HG03196 (cell line): Measurements from ENCODE around the gene FXYD5.
"Not testable (repeated sequence)": the region's sequence is repeated elsewhere in the genome, so short reads cannot be mapped to it uniquely, and the experiment has no call there.

Experiments used
- ATAC-seq: cut with Tn5 transposase; IDR thresholded peaks from one replicate; pipeline ENCODE4 v1.9.1; 2021; ENCODE audit not compliant: unreplicated experiment

The FXYD5 gene

DNA sequence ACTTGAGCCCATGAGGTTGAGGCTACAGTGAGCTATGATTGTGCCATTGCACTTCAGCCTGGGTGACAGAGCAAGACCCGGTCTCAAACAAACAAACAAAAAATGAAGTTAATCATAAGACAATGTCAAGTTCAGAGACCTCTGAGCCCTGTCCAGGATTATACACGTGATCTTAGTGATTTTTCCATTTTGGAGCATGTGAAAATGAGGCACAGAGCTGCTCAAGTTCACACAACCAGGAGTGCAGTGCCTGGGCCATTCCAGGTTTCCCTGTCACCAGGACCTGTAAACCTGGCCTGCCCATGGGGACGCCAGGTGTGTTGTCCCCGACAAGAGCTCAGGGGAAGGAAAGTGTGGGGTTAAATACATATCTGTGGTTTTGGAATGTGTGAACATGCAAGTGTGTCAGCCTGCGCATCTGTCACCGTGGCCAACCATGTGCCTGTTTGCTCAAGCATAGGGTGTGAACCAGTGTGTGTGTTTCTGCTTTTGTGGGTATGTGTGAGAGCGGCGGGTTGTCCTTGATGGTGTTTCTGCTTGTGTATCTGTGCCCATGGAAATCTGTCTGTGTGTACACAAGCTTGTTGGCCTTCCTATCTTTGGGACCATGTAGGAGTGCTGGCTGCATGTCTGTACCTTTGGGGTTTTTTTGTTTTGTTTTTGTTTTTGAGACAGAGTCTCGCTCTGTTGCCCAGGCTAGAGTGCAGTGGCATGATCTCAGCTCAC, 17.4 kb upstream of the FXYD5 start:
- no peak for ATAC-seq

DNA sequence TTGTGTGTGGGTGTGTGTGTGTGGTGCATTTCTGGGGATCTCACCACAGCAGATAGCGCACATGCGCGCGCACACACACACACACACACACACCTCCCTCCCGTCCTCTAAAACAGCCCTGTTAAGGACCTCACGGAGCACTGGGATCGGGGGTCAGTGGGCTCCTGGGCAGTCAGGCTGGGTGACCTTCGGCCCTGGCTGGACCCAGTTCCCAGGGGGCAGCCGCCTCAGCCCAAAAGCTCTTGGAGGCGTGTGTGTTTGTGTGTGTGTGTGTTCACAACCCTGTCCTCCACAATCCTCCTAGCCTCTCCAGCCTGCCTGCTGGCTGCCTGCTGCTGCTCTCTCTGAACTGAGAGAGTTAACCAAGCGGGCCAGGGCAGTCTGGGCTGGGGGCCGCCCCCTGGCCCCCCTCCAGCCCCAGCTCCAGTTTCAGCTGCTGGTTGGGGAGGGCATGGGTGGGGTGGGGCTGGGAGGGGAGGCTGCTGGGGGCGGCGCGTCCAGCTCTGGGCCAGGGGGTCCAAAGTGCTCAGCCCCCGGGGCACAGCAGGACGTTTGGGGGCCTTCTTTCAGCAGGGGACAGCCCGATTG, 16.1 kb upstream of the FXYD5 start, which contains the start of gene FXYD1:
Gene FXYD1, plus strand, starts transcription at position 520 of the 588 bp plus-strand sequence. CDS start 1,256 bp downstream, outside the sequence.
- no peak for ATAC-seq

- no peak for ATAC-seq
Observed at GRCh38 chr19:35140207-35140961, 14.2 kb upstream of the FXYD5 start.

GRCh38 chr19:35140962-35141836, 13.3 kb upstream of the FXYD5 start:
- ATAC-seq, result peak; percentile 41

DNA sequence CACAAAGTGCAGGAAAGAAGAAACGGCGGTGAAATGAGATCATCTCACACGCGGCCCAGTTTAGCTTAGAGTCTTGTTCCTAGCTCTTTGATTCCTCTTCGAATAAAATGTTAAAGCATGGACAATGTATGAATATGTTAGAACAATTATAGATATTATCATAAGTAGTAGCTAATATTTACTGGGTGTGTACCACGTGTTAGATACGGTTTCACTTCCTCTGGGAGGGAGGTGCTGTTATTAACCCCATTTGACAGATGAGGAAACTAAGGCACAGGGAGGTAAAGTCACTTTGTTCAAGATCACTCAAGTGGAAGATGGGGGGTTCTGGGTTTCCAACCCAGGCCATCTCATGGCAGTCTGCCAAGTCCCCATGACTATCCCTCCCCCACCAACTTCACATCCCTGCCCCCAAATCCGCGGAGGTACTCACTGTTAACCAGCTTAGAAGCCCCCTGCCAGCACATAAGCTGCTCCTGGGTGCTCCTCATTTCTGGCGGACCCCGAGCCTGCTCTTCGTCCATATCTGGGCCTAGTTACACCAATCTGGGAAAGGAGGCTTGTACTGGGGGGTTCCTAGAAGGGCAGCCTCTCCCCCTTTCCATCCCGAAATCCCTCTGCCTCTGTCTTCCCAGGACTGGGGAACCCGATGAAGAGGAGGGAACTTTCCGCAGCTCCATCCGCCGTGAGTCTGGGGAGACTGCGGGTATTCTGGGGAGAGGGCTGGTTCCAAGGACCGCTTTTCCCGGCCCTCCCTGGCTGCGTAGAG, 12.5 kb upstream of the FXYD5 start:
- ATAC-seq, result no peak

- ATAC-seq, result no peak
Observed at GRCh38 chr19:35142606-35143230, 11.8 kb upstream of the FXYD5 start.

DNA sequence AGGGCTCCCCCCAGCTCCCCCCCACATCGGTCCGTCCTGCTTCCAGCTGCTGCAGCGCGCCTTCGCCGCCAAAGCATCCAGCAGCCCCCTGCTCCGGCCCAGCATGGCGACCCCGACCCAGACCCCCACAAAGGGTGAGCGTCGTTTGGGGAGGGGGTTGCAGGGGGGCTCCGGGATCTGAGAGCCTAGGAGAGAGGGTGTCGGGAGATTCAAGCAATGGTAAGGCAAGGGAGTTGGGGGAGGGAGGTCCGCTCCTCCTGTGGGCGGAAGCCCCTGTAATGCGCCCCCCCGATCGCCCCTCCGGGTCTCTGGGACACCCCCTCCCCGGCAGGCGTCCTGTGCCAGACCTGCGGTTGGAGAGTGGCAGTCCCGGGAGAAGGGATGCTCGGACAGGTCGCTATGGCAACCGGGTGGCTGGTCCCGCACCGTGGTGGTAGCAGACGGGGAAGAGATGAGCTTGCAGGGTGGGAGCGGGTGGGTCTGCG, 11.3 kb upstream of the FXYD5 start, which contains the start of gene FXYD7:
Gene FXYD7, plus strand, starts transcription at position 25 of the 485 bp plus-strand sequence. Its CDS starts 79 bp downstream, at position 104.
- ATAC-seq, result no peak

- ATAC-seq, result no peak
Observed at GRCh38 chr19:35143818-35144217, 10.7 kb upstream of the FXYD5 start.

DNA sequence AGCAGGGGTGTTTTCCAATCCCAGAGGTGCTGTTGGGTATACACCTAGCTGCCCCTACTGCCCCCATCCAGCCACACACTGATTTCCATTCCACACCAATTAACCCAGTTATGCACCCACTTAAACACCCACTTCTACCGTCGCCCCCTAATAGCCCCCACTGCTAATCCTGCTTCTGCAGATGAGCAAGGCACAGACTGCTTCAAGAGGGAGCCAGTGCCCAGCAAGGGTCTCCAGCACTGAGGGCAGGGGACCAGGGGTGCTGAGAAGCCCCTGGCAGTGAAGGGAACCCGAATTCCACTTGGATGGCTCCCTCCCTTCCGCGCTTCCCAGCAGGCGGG, 10.3 kb upstream of the FXYD5 start:
- no peak for ATAC-seq

DNA sequence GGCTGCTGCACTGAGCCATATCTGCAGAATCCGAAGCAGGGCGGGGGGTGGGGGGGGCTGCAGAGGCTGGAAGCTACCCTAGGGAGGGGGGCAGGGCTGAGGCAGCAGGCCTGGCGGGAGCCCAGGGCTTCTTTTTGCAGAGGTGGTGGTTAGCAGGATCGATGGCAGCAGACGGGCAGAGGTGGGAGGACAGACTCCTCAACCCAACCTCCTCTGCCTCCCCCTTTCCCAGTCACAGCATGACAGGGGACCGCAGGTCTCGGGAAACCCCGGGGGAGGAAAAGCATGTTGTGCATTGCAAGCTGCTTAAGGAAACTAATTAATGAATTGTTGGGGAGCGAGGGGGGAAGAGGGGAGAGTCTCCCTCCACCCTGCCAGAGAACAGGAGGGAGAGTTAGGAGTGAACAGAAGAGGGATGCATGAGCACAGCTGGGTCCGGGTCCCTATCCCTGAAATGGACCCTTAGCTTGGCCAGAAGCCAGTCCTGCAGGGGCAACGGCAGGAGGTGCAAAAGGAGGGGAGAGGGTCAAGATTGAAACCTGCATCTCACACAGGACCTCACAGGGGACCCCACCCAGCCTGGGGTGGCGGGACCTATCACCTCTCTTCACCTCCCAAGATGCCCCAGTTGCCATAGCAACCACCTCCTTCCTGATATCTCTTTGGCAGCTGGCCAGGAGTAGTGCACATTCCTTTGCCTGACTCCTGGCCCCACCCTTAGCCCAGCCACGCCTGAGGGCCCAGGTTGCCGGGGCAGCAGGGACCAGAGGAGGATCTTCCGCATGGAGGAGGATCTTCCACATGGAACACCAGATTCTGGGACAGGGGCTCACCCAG, 9.7 kb upstream of the FXYD5 start:
- no peak for ATAC-seq

- ATAC-seq, result no peak
Observed at GRCh38 chr19:35146746-35147459, 7.6 kb upstream of the FXYD5 start.

GRCh38 chr19:35149463-35149862, 5.1 kb upstream of the FXYD5 start:
- no peak for ATAC-seq

GRCh38 chr19:35150445-35150844, 4.1 kb upstream of the FXYD5 start:
- no peak for ATAC-seq

- ATAC-seq, result no peak
Observed at GRCh38 chr19:35151273-35152065, 3.1 kb upstream of the FXYD5 start.

DNA sequence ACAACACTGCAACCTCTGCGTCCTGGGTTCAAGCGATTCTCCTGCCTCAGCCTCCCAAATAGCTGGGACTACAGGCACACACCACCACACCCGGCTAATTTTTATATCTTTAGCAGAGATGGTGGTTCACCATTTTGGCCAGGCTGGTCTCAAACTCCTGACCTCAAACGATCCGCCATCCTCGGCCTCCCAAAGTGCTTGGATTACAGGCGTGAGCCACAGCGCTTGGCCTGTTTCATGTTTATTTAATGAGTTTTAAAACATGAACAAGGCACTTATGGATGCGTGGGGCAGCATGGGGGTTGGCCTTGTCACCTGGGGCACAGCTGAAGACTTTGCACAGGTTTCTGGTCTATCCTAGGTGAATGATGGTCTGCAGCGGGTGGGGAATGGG, 1.4 kb upstream of the FXYD5 start:
- not testable (repeated sequence) for ATAC-seq

DNA sequence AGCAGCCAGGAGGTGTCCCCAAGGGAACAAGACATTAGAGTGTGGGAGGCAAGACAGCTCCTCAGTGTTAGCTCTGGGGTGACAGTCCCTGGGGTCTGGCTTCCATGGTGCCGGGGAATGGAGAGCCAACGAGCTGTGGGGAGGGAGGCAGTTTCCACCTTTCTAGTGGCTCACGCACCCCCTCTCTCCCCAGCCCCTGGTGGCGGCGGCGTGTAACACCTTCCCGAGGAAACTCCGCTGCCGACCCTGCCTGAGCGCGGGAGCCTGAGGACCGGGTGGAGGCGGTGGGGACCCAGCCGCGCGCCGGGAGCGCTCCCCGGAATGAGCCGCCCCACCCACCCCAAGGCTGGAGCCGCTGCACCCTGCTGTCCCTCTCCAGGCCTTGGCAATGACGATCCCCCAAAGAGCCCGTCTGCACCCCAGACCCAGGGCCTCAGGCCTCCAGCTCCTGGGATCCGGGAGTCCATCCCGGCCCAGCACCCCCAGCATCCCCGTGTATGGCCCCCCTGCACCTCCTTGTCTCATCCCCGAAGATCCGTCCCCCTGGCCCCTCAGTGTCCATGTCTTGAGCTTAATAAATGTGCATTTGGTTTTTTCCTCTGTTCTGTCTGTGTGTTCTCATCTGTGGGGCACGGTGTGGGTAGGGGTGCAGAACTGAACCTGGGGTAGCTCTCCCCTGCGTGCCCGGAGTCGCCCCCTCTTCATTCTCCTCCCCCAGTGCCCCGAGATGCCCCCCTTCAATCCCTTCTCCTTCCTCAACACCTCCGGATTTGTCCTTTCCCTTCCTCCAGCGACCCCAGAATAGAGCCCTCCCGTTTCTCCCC, 622 bp upstream of the FXYD5 start:
- ATAC-seq, result no peak
